Glomerular visceral epithelial cell (primary cell): ENCODE data around the gene BTG4.

Experiments used
- DNase-seq: peaks from one replicate; pipeline ENCODE4 v3.0.0-alpha.2; 2016; ENCODE audit errors: extremely low spot score

The BTG4 gene

GRCh38 chr11:111490496-111490895, 21.7 kb downstream of the BTG4 start:
- DNase-seq: no peak

GRCh38 chr11:111483431-111483830, 28.8 kb downstream of the BTG4 start:
- no peak for DNase-seq

GRCh38 chr11:111479666-111480065, 32.5 kb downstream of the BTG4 start:
- DNase-seq: no peak

GRCh38 chr11:111477898-111478297, 34.3 kb downstream of the BTG4 start:
- DNase-seq: no peak

GRCh38 chr11:111476956-111477355, 35.2 kb downstream of the BTG4 start:
- no peak for DNase-seq

GRCh38 chr11:111476366-111476765, 35.8 kb downstream of the BTG4 start:
- DNase-seq: no peak

GRCh38 chr11:111474432-111474831, 37.8 kb downstream of the BTG4 start:
- no peak for DNase-seq

GRCh38 chr11:111472228-111472627, 40.0 kb downstream of the BTG4 start:
- DNase-seq: no peak

- no peak for DNase-seq
These were observed 43.0 kb downstream of the BTG4 start for GRCh38 chr11:111469200-111469599.

GRCh38 chr11:111466615-111467014, 45.6 kb downstream of the BTG4 start:
- no peak for DNase-seq

GRCh38 chr11:111465400-111465799, 46.8 kb downstream of the BTG4 start:
- DNase-seq: no peak

- DNase-seq: no peak
These were observed 48.9 kb downstream of the BTG4 start for GRCh38 chr11:111463276-111463675.

- no peak for DNase-seq
These were observed 49.9 kb downstream of the BTG4 start for GRCh38 chr11:111462329-111462728.

- DNase-seq: no peak
These were observed 50.5 kb downstream of the BTG4 start for GRCh38 chr11:111461460-111462235.

GRCh38 chr11:111460856-111461255, 51.3 kb downstream of the BTG4 start:
- no peak for DNase-seq

- no peak for DNase-seq
These were observed 51.8 kb downstream of the BTG4 start for GRCh38 chr11:111460340-111460739.

GRCh38 chr11:111459506-111460270, 52.5 kb downstream of the BTG4 start:
- DNase-seq: no peak

GRCh38 chr11:111457731-111458368, 54.3 kb downstream of the BTG4 start:
- no peak for DNase-seq

GRCh38 chr11:111456859-111457730, 55.1 kb downstream of the BTG4 start:
- DNase-seq: no peak

- no peak for DNase-seq
These were observed 55.9 kb downstream of the BTG4 start for GRCh38 chr11:111456086-111456858.
